DND-41 (cell line): ENCODE data around the gene SPECC1.
"Not testable (repeated sequence)": the region's sequence is repeated elsewhere in the genome, so short reads cannot be mapped to it uniquely, and the experiment has no call there.

Experiments
- ATAC-seq: fragments of 200-7000 bp; cut with Tn5 transposase; 3 replicates; pipeline ENCODE4 v1.9.1; 2021; ENCODE audit warnings: low read depth; ENCODE audit not compliant: insufficient read depth
- DNase-seq: peaks from one replicate; pipeline ENCODE4 v3.0.0-alpha.2; 2020
- H2AFZ ChIP-seq: 2 replicates; pipeline ENCODE4 v1.6.0; 2012; ENCODE audit warnings: low read depth, low read length
- H3K27ac ChIP-seq: 2 replicates; pipeline ENCODE4 v1.5.1; 2012; ENCODE audit warnings: low read length, inconsistent platforms
- H3K27me3 ChIP-seq: fragments of 200-600 bp; sonication (generic); 2 replicates; pipeline ENCODE4 v1.6.0; 2012; ENCODE audit warnings: low read length, mild to moderate bottlenecking, inconsistent platforms; ENCODE audit not compliant: insufficient read depth, poor library complexity
- H3K36me3 ChIP-seq: 2 replicates; pipeline ENCODE4 v1.5.1; 2012; ENCODE audit warnings: low read length, inconsistent platforms; ENCODE audit not compliant: insufficient read depth
- H3K4me1 ChIP-seq: 2 replicates; pipeline ENCODE4 v1.5.1; 2012; ENCODE audit warnings: mild to moderate bottlenecking, low read length; ENCODE audit not compliant: insufficient read depth
- H3K4me2 ChIP-seq: 2 replicates; pipeline ENCODE4 v1.6.0; 2012; ENCODE audit warnings: mild to moderate bottlenecking, moderate library complexity, low read length, inconsistent platforms; ENCODE audit not compliant: insufficient read depth
- H3K4me3 ChIP-seq, 2 experiments: fragments of 200-600 bp in 1 of 2; shearing (Covaris generic) in 1 of 2; 2 replicates each; pipeline ENCODE4 v1.5.1; 2012 to 2016; ENCODE audit warnings: inconsistent platforms in 2 of 2, low read length in 2 of 2, mild to moderate bottlenecking in 2 of 2, low read depth in 1 of 2, moderate library complexity in 1 of 2
- H3K79me2 ChIP-seq: 2 replicates; pipeline ENCODE4 v1.6.0; 2012; ENCODE audit warnings: low read length, inconsistent platforms; ENCODE audit not compliant: insufficient read depth
- H3K9ac ChIP-seq: 2 replicates; pipeline ENCODE4 v1.6.0; 2012; ENCODE audit warnings: low read depth, mild to moderate bottlenecking, inconsistent platforms, low read length, moderate library complexity
- H3K9me3 ChIP-seq: 2 replicates; pipeline ENCODE4 v1.5.1; 2012; ENCODE audit warnings: low read length, moderate library complexity, mild to moderate bottlenecking, inconsistent platforms; ENCODE audit not compliant: insufficient read depth, severe bottlenecking
- H4K20me1 ChIP-seq: 2 replicates; pipeline ENCODE4 v1.6.0; 2012; ENCODE audit warnings: low read length; ENCODE audit not compliant: insufficient read depth
- EZH2 ChIP-seq: IDR thresholded peaks from 3 replicates; pipeline ENCODE4 v1.6.1; 2012; ENCODE audit warnings: borderline replicate concordance, low read depth, mild to moderate bottlenecking, moderate library complexity, low read length, inconsistent platforms; ENCODE audit not compliant: severe bottlenecking
- TF ChIP-seq, protein P1 (sequence below): IDR thresholded peaks from 2 replicates; pipeline ENCODE4 v1.5.1; 2012; ENCODE audit warnings: borderline replicate concordance, low read length, moderate library complexity, mild to moderate bottlenecking; ENCODE audit not compliant: poor library complexity, severe bottlenecking; ENCODE audit errors: extremely low read depth

SPECC1 gene

DNA sequence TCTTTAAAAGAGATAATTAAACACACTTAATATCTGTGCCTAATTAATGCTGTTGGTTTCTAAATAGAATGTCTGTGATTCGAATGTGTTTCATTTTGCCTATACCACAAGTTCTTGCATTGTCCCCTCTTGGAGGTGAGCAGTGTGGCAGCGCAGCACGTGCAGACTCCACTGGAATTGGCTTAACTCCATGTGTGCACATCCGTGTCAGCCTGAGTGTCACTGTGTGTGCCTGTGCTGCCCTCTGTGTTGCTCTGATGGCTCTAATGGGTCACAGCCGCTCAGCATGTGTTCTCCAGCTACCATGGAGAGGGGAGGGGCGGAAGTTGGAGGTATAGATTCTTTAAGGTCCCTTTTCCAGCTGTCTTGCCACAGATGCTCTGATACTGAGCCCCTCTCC is 226.6 kb downstream of the SPECC1 start:
- H3K79me2 ChIP-seq: no peaks in the 10 kb centered on the region
- no peaks in the 10 kb centered on the region for H3K36me3 ChIP-seq
- DNase-seq (no peak), ATAC-seq (no peak)
- no peaks in the 10 kb centered on the region for H3K9me3 ChIP-seq
- no peak overlapping the region for H3K9ac ChIP-seq
- no peaks in the 10 kb centered on the region for H4K20me1 ChIP-seq
- H2AFZ ChIP-seq: no peak overlapping the region
- no peaks in the 10 kb centered on the region for H3K27me3 ChIP-seq
- H3K4me2 ChIP-seq: no peak overlapping the region
- no peak overlapping the region for H3K27ac ChIP-seq
- H3K4me1 ChIP-seq: no peaks in the 10 kb centered on the region
- no peak for TF ChIP-seq EZH2
- TF ChIP-seq, protein P1, sequence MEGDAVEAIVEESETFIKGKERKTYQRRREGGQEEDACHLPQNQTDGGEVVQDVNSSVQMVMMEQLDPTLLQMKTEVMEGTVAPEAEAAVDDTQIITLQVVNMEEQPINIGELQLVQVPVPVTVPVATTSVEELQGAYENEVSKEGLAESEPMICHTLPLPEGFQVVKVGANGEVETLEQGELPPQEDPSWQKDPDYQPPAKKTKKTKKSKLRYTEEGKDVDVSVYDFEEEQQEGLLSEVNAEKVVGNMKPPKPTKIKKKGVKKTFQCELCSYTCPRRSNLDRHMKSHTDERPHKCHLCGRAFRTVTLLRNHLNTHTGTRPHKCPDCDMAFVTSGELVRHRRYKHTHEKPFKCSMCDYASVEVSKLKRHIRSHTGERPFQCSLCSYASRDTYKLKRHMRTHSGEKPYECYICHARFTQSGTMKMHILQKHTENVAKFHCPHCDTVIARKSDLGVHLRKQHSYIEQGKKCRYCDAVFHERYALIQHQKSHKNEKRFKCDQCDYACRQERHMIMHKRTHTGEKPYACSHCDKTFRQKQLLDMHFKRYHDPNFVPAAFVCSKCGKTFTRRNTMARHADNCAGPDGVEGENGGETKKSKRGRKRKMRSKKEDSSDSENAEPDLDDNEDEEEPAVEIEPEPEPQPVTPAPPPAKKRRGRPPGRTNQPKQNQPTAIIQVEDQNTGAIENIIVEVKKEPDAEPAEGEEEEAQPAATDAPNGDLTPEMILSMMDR: no peak
- H3K4me3 ChIP-seq: no peak overlapping the region

DNA sequence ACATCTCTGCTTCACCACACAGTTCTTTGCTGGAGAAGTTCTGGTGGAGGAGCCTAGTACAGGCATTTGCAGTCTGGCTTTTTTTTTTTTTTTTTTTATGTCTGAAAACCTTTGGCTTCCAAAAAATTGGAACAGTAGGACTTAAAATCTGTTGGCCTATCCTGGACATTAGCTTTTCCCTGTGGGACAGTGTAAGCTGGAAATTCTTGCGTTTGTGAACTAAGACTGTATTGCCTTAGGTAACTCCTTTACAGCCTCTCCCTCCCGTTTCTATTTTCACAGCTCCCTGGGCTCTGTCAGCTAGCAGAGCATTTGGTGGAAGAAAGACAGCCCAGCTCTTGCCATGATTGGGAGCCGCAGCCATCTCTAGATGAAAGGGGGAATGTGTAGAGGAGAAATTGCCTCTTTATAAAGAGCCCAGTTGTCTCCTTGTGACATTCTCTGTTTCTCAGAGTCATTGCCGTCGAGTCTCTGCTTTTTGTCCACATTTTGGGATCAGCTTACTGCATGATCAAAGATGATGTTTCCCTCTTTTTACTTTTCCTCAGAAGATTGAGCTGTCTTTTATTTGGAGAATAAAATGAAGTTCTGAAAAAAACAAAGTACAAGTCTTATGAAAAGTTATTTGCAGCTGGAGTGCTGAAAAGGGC is 227.5 kb downstream of the SPECC1 start:
- no peak overlapping the region for H2AFZ ChIP-seq
- H3K27ac ChIP-seq: no peak overlapping the region
- H4K20me1 ChIP-seq: no peaks in the 10 kb centered on the region
- no peak overlapping the region for H3K4me2 ChIP-seq
- no peaks in the 10 kb centered on the region for H3K36me3 ChIP-seq
- no peak overlapping the region for H3K9ac ChIP-seq
- no peaks in the 10 kb centered on the region for H3K9me3 ChIP-seq
- DNase-seq: no peak
- ATAC-seq: no peak
- H3K4me3 ChIP-seq: no peak overlapping the region
- H3K27me3 ChIP-seq: no peaks in the 10 kb centered on the region
- no peaks in the 10 kb centered on the region for H3K79me2 ChIP-seq
- H3K4me1 ChIP-seq: no peaks in the 10 kb centered on the region
- TF ChIP-seq, protein P1: no peak
- no peak for TF ChIP-seq EZH2

DNA sequence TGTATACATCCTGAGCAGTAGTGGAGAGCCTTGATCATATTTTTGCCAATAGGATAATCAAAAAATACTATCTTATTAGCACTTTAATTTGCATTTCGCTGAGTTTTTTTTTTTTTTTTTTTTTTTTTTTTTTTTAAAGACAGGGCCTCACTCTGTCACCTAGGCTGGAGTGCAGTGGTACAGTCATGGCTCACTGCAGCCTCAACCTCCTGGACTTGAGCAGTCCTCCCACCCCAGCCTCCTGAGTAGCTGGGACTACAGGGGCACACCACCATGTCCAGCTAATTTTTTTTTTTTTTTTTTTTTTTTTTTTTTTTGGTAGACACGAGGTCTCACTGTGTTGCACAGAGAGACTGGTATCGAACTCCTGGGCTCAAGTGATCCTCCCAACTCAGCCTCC is 230.6 kb downstream of the SPECC1 start:
- not testable (repeated sequence) for ATAC-seq, H3K79me2 ChIP-seq, H3K9ac ChIP-seq, H3K27me3 ChIP-seq, H3K4me3 ChIP-seq, H3K9me3 ChIP-seq, H2AFZ ChIP-seq, H3K4me2 ChIP-seq, H4K20me1 ChIP-seq, H3K27ac ChIP-seq, DNase-seq, H3K4me1 ChIP-seq, H3K36me3 ChIP-seq

DNA sequence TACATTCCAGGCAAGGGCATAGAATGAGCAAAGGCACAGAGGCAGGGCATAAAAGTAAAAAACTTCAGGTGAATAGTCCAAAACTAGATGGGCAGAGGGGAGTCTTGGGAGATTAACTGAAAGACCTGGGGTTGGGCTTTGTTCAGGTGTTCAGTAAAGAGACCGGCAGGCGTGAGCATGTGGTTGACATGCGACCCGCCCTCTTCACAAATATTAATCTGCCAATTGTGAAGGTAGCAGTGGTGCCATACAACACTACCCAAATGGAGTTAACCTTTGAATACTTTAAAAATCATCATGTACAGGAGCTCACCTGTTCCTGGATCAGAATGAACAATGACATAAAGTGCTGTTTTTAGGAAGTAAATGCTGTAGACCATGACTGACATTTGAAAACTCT is 232.7 kb downstream of the SPECC1 start:
- no peaks in the 10 kb centered on the region for H3K79me2 ChIP-seq
- H3K4me3 ChIP-seq: no peak overlapping the region
- no peak for ATAC-seq
- no peaks in the 10 kb centered on the region for H4K20me1 ChIP-seq
- peaks cover 3% of the 10 kb centered on the region for H3K27me3 ChIP-seq
- H3K36me3 ChIP-seq: no peaks in the 10 kb centered on the region
- H3K4me1 ChIP-seq: no peaks in the 10 kb centered on the region
- H3K27ac ChIP-seq: no peak overlapping the region
- H2AFZ ChIP-seq: no peak overlapping the region
- H3K4me2 ChIP-seq: no peak overlapping the region
- DNase-seq: no peak
- H3K9ac ChIP-seq: no peak overlapping the region
- TF ChIP-seq EZH2: no peak
- TF ChIP-seq, protein P1: no peak
- no peaks in the 10 kb centered on the region for H3K9me3 ChIP-seq
